Endothelial cell (in vitro differentiated cells): Measurements from ENCODE around the gene GALNT17. TPM values are rescaled to one million over a fixed set of nuclear protein-coding genes. Genes with fewer than 3 reads are reported as not detected.

Experiments used
- DNase-seq: peaks from one replicate; pipeline ENCODE4 v3.0.0; 2021; ENCODE audit warnings: low spot score
- H3K27ac Mint-ChIP-seq: one replicate; pipeline ENCODE4 v1.8.0; 2021; ENCODE audit warnings: mixed read lengths, inconsistent platforms; ENCODE audit not compliant: unreplicated experiment
- H3K27me3 Mint-ChIP-seq: one replicate; pipeline ENCODE4 v1.8.0; 2021; ENCODE audit warnings: mild to moderate bottlenecking, moderate library complexity, mixed read lengths, inconsistent platforms; ENCODE audit not compliant: unreplicated experiment
- H3K36me3 Mint-ChIP-seq: one replicate; pipeline ENCODE4 v1.8.0; 2021; ENCODE audit warnings: mild to moderate bottlenecking, low read depth, mixed read lengths, inconsistent platforms; ENCODE audit not compliant: unreplicated experiment
- H3K4me1 Mint-ChIP-seq: one replicate; pipeline ENCODE4 v1.8.0; 2021; ENCODE audit warnings: mild to moderate bottlenecking, mixed read lengths, inconsistent platforms; ENCODE audit not compliant: unreplicated experiment
- H3K4me3 Mint-ChIP-seq: one replicate; pipeline ENCODE4 v1.8.0; 2021; ENCODE audit warnings: mild to moderate bottlenecking, mixed read lengths, inconsistent platforms; ENCODE audit not compliant: unreplicated experiment
- H3K9me3 Mint-ChIP-seq: one replicate; pipeline ENCODE4 v1.8.0; 2021; ENCODE audit warnings: mixed read lengths, inconsistent platforms; ENCODE audit not compliant: unreplicated experiment
- total RNA-seq: library from RNA; stranded (reverse); fragmentation: NEBNext Ultra II Directional; extraction: Animal tissue kit (Norgen Biotek cat#: 25700); gene quantifications from one replicate; pipeline ENCODE4 v1.2.1, GENCODE V29; 2021; ENCODE audit not compliant: unreplicated experiment
- TF ChIP-seq, protein P1 (sequence below): fragments of 200-600 bp; sonication (generic); IDR thresholded peaks from one replicate; pipeline ENCODE4 v1.5.0; 2021; ENCODE audit warnings: antibody characterized with exemption; ENCODE audit not compliant: unreplicated experiment

GALNT17 gene
- total RNA-seq, 1 donor from 2014 or later, result 0.38 TPM

DNA sequence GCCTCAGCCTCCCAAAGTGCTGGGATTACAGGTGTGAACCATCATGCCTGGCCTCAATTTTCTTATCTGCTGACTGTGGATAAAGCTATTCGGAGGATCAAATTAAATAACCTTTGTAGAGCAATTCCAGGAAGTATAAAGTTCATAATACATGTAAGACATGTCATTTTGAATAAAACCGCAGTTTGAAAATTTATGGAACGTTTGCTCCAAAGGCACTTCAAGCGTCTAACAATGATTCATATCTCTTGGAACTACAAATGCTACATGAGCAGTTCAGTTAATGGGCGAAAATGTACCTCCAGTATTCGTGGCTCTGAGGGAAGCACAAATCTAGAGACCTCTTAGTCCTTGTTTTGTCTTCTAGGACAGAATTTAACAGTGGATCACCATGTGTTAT, 190.3 kb downstream of the GALNT17 start:
- Mint-ChIP-seq H3K36me3 (peaks cover 4% of the 10 kb centered on the region), H3K4me3 (no peak overlapping the region), H3K27me3 (peaks cover 7% of the 10 kb centered on the region), H3K27ac (no peak overlapping the region), H3K9me3 (peaks cover 14% of the 10 kb centered on the region), H3K4me1 (no peaks in the 10 kb centered on the region)
- no peak for DNase-seq
- TF ChIP-seq, protein P1, sequence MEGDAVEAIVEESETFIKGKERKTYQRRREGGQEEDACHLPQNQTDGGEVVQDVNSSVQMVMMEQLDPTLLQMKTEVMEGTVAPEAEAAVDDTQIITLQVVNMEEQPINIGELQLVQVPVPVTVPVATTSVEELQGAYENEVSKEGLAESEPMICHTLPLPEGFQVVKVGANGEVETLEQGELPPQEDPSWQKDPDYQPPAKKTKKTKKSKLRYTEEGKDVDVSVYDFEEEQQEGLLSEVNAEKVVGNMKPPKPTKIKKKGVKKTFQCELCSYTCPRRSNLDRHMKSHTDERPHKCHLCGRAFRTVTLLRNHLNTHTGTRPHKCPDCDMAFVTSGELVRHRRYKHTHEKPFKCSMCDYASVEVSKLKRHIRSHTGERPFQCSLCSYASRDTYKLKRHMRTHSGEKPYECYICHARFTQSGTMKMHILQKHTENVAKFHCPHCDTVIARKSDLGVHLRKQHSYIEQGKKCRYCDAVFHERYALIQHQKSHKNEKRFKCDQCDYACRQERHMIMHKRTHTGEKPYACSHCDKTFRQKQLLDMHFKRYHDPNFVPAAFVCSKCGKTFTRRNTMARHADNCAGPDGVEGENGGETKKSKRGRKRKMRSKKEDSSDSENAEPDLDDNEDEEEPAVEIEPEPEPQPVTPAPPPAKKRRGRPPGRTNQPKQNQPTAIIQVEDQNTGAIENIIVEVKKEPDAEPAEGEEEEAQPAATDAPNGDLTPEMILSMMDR, result no peak

DNA sequence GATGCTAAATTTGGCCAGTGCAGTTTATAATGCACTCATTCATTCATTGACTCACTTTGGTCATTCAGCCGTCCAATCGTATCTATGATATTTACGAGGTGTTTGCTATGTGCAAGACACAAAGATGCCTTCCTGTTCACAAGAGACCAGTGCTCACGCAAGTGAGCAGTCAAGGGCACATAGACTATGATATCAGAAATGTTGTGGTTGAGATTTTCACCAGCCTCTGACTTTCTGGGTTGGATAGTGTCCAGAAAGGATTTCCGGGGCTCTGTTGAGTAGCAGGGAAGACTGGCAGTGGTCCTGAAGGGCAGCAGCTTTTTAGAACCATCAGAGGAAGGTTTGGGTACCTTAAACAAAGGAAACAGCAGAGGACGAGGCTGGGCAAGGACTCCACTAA, 191.8 kb downstream of the GALNT17 start:
- Mint-ChIP-seq H3K27me3 (peaks cover 7% of the 10 kb centered on the region), H3K36me3 (peaks cover 4% of the 10 kb centered on the region), H3K27ac (no peak overlapping the region), H3K9me3 (peaks cover 9% of the 10 kb centered on the region), H3K4me3 (no peak overlapping the region), H3K4me1 (no peaks in the 10 kb centered on the region)
- TF ChIP-seq, protein P1, result no peak
- no peak for DNase-seq

DNA sequence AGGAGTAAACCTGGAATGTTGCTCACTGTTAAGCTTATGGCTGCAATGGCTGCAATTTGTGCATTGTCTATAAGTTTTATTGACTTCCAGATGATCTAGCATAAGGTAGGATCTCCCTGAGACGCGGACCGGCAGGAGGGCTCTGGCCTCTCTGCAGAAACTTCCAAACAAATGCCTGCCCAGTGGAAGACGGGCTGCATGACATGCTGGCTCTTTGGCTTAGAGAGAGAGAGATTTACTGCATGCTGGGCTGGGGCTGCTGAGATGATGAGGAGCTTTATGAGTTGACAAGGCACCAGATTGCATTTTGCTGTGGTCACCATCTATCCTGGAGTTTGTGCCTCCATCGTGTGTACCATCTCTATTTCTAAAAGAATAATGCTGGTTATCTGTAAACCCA, 193.2 kb downstream of the GALNT17 start:
- no peaks in the 10 kb centered on the region for H3K36me3 Mint-ChIP-seq
- H3K4me3 Mint-ChIP-seq, result no peak overlapping the region
- no peak overlapping the region for H3K27ac Mint-ChIP-seq
- no peak for DNase-seq
- H3K4me1 Mint-ChIP-seq, result no peaks in the 10 kb centered on the region
- TF ChIP-seq, protein P1, result no peak
- H3K27me3 Mint-ChIP-seq, result no peaks in the 10 kb centered on the region
- H3K9me3 Mint-ChIP-seq, result peaks cover 3% of the 10 kb centered on the region

DNA sequence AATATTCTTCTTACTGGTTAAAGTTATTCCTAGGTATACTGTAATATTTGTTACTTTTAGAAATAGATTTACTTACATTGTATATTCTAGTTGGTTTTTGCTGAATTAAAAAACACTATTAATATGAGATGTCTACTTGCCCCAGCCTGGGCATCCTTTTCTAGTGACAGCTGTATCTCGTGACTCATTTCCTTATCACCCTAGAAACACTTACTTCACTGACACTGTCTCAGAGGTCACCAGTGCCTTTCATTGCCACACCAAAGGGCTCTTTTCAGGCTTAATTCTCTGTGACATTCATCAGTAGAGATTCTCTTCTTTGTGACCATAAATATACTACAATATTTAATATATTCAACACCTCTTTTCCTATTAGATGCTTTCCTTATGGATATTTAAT, 194.7 kb downstream of the GALNT17 start:
- TF ChIP-seq, protein P1, result no peak
- no peak for DNase-seq
- H3K27ac Mint-ChIP-seq, result no peak overlapping the region
- no peaks in the 10 kb centered on the region for H3K27me3 Mint-ChIP-seq
- peaks cover 3% of the 10 kb centered on the region for H3K9me3 Mint-ChIP-seq
- H3K36me3 Mint-ChIP-seq, result no peaks in the 10 kb centered on the region
- H3K4me1 Mint-ChIP-seq, result no peaks in the 10 kb centered on the region
- H3K4me3 Mint-ChIP-seq, result no peak overlapping the region

DNA sequence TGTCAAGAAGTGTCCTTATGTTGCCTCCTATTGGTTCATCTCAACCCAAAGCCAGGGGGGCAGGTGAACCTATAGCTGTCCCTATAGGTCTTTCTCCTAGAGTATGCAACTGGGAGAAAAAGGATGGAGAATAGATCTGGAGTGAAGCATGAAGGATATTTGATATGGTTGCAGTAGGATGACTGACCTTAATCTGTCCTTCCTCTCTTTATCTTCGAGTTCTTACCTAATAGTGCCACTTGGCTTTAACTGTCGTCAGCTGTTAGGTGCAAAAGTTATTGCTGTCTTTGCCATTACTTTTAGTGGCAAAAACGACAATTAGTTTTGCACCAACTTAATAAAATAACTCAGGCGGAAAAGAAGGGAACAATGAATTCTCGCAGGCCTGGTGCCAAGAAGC, 196.0 kb downstream of the GALNT17 start:
- TF ChIP-seq, protein P1, result no peak
- Mint-ChIP-seq H3K4me3 (no peak overlapping the region), H3K27me3 (no peaks in the 10 kb centered on the region), H3K9me3 (peaks cover 3% of the 10 kb centered on the region), H3K4me1 (no peaks in the 10 kb centered on the region), H3K36me3 (no peaks in the 10 kb centered on the region), H3K27ac (no peak overlapping the region)
- no peak for DNase-seq
